GM19452 (cell line): ENCODE data around the gene ZXDC.

Source experiments
- ATAC-seq: cut with Tn5 transposase; IDR thresholded peaks from one replicate; pipeline ENCODE4 v1.9.1; 2021; ENCODE audit not compliant: unreplicated experiment

The ZXDC gene

GRCh38 chr3:126490619-126491018 is 14.9 kb upstream of the ZXDC start:
- no peak for ATAC-seq

DNA sequence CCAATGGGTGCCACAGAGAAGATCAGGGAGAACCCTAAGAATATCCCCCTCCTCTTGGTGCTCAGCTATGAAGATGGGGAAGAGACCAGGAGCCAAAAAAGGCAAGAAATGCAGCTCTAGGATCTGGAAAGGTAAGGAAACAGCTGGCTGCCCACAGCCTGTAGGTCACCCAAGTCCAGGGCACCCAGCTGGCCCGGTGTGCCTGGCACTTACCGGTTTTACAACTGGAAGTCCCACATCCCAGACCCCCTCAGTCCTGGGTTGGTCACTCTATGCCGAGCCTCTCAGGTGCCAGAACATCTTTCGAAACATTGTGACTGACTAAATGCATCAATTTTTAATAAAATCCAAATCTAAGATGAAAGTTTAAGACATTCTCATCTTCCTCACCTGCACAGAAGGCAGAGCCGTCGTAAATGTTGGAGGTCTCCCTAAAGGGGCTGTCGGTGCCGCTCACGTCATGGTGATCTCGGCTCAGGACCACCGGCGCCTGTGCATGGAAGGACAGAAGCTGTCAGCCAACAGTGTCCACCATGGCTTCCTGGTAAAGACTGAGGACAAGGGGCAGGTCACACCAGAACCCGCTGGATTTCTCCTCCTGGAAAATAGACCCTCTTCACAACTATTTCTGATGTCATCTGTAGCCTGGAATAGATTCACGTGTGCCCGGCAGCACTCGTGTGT is 13.3 kb upstream of the ZXDC start:
- ATAC-seq, result no peak

GRCh38 chr3:126488185-126488584 is 12.5 kb upstream of the ZXDC start:
- no peak for ATAC-seq

DNA sequence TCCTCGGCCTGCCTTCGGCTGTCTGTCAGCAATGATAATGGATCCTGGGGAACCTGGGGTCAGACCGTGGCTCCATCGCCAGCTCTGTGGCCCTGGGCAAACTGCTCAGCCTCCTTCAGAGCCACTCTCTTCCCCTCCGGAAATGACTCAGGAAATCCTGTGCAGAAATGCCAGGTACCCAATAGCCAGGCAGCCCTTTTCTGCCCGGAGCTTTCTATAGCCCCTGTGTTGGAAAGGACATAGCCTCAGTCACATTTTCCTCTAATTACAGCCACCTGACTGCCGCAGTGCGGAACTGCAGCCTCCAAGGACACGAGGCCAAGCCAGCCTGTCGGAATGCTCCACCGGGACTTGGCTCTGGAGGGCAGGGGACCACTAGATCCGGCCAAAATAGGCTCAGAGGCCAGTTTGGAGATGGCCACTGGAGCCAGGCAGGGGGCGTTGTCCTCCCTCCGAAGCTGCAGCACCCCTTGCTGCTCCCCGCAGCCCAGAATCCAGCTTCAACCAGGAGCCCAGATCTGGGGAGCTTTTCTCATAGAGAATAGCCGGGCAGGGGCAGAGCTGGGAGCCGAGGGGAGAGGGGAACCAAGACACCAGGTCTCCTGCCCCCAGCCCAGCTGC is 11.6 kb upstream of the ZXDC start:
- no peak for ATAC-seq

GRCh38 chr3:126486360-126486847 is 10.7 kb upstream of the ZXDC start:
- ATAC-seq, result no peak

GRCh38 chr3:126485956-126486355 is 10.3 kb upstream of the ZXDC start:
- no peak for ATAC-seq

- ATAC-seq, result no peak
These were observed 9.6 kb upstream of the ZXDC start for GRCh38 chr3:126485176-126485897.

DNA sequence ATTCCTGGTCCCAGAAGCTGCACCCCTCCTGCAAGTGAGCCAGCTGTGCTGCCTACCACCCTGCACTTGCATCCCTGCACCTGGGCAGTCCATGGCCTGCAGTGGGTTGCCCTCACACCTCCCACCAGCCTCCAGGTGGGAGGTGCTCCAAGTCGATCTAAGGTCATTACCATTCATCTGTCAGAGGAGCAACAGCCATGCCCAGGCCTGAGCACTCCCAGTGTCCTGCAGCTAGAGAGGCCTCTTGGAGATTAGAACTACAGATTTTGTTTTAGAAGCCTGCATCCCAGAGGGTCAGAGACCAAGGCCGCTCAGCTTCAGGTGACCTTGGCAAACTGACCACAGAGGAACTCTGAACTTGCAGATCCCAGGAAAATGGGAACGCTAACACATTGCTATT is 9.0 kb upstream of the ZXDC start:
- ATAC-seq, result no peak

DNA sequence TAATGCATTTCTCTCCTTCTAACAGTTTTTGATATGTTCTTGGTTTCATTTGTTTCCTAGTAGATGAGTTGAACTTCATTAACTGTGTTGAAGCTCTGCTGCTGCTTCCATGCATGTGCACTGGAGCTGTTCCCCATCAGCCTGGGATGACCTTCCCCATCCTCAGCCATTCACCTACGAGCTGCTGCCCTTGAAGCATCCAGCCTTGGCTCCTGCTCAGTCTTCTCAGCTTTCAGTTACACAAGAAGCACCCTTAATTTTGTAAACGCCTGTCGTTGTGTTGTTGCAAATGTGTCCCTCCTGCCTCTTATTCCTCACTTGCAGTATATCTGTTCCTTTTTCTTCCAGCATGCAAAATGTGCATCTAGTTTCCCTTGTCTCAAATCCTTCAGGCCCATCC is 8.5 kb upstream of the ZXDC start:
- no peak for ATAC-seq

GRCh38 chr3:126483321-126483761 is 7.7 kb upstream of the ZXDC start:
- no peak for ATAC-seq

DNA sequence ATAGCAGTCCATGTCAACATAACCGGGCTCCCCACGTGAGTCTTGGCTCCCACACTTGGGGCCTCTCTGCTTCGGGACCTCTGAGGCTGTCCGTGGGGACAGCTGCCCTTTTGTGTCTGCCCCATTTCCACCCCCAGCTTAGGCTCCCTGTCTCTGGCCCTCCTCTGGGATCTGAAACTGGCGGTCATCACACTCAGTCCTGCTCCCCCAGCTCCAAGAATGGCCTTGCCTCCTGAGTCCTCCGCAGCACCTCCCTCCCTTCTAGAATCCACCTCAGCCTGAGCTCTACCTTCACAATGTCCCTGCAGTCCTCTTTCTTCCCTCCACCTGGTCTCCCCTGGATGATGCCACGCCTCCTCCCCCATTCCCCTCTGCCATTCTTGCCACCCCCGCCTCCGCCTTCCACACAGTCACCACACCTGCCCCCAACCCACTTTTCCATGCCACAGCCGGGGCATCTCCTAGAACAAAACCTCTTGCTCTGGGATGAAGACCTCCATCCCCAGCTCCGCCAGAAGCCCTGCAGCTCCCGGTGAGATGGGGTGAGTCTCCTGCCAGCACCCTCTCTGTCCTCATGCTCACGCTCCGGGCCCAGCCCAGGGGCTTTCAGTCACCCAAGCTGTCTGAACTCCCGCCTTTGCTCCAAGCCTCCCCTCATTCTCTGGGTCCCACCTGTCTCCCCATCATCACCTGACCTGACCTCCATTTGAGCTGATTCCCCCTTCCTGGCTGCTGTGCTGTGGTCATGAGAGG is 7.0 kb upstream of the ZXDC start:
- no peak for ATAC-seq

DNA sequence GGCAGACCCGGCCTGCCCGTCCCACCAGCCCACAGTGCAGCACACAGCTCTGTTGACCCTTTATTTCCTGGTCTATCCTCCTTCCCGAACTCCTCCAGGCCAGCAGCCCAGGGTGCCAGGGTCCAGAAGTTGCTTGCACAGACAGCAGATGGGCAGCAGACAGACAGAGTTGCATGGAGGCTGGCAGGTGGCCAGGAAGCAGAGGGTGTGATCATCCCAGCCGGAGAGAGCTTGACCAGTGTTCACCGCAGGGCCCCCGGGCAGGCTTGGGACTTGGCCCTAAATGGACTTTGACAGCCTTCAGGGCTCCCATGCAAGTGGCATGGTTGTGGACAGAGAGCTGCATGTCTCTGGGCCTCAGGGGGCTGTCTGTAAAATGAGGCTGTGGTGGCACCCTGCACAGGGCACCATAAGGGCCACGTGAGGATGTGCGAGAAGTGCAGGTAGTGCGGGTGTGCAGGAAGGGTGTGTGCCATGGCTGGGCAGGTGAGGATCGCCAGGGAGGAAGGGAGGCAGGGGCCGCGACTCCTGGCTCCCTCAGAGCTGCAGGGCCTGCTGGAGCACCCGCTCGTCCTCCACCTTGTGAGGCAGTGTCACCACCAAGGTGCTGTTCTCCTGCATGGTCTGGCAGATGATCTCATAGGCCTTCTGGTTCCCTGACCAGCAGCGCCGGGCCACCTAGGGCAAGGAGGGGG is 6.3 kb upstream of the ZXDC start:
- ATAC-seq, result no peak

DNA sequence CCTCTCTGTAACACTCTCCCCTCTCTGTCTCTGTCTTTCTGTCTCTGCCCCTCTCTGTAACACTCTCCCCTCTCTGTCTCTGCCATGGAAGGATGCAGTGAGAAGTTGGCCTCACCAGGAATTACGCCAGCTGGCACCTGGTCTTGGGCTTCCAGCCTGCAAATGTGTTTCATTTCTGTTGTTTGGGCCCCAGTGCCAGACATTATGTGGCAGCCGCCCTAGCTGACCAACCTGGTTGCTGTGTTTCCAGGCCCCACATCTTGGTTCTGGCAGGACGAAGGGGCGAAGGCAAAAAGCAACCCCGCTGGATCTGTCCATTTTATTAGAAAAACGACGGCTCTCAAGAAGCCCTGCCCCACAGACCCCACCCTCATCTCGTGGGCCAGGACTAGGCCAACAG is 5.2 kb upstream of the ZXDC start:
- no peak for ATAC-seq

DNA sequence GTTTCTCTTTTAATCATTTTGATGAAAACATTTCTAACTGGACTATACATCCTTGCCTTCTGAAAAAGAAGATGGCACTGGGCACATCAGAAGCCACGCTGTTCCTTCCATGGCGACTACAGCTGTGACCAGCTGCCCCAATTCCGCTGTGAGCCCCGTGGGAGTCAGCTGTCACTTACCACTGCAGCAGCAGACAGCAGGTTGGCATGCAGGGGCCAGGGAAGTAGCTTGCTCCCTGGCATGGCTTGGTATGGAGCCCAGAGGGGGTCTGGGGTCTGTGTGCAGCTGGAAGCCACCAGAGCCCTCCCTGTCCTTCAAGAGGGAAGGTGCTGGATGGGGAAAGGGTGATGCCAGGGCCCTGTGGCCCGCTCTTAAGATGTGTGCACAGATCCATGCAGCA is 4.5 kb upstream of the ZXDC start:
- no peak for ATAC-seq

DNA sequence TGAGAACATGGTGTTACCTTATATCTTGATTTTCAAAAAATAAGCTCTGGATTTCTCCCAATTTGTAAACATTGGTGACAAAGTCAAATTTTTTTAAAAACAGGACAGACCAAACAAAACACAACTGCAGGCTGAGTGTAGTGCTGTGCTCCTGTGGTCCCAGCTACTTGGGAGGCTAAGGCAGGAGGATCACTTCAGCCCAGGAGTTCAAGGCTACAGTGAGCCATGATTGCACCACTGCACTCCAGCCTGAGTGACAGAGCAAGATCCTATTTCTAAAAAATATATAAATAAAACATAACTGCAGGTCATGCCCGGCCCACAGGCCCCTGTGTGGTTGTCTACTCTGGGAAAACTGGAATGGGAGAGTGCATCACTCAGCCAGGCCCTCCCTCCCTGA is 4.0 kb upstream of the ZXDC start:
- no peak for ATAC-seq

- ATAC-seq, result no peak
These were observed 3.1 kb upstream of the ZXDC start for GRCh38 chr3:126478581-126479310.

DNA sequence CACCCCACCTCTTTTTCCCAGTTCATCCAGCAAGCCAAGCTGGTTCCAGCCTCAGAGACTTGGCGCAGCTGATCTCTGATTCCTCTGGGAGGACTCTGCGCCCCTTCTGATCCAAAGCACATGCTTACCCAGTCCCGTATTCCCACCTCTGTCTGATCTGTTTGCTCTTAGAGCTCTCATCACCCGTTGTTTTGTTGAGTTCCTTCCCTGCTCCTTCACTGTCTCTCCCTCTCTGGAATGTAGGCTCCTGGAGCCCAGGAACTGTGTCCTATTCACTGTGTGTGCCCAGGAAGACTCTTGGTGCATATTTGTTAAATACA is 1.3 kb upstream of the ZXDC start:
- no peak for ATAC-seq

DNA sequence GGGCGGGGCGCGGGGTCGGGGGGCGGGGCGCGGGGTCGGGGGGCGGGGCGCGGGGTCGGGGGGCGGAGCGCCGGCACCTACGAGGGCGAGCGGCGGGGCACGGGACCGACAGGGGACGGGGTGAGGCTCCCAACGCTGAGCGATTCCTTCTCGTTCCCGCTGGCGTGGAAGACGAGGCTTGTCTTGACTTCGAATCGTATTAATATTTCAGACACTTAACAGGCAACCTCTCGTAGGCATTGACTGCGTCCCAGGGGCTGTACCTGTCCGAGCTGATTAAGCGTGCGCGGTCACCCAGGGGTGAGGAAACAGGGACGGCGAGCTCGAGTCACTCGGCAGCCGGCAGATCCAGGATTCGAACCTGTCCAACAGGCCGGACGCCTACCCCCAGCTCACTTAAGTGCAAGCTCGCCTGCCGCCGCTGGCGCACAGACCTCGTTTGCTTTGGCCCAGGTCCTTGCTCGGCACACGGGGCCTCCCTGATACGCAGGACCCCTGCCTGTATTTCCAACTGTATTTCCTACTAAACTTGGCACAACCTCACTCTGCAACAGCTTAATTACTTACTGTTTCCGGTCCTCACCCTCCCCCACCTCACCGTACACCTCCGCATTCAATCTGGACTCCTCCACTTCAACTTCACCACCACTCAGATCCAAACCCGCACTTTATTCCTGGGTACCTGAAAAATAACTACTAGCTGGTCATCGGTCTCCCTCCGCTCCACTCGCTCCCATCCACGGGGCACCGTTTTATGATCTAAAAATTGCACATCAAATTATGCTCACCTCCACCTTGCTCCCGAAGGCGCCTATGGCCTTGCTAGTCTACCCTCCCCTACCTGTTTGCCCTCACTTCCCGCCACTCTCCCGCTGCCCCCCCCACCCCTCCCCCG is 722 bp upstream of the ZXDC start:
- ATAC-seq, result peak; percentile 13
